Measurements from ENCODE around the gene CNNM3. TPM values are rescaled to one million over a fixed set of nuclear protein-coding genes. Genes with fewer than 3 reads are reported as not detected.

The CNNM3 gene
- total RNA-seq, 1 donor from 2014 or later: 32.6 TPM

DNA sequence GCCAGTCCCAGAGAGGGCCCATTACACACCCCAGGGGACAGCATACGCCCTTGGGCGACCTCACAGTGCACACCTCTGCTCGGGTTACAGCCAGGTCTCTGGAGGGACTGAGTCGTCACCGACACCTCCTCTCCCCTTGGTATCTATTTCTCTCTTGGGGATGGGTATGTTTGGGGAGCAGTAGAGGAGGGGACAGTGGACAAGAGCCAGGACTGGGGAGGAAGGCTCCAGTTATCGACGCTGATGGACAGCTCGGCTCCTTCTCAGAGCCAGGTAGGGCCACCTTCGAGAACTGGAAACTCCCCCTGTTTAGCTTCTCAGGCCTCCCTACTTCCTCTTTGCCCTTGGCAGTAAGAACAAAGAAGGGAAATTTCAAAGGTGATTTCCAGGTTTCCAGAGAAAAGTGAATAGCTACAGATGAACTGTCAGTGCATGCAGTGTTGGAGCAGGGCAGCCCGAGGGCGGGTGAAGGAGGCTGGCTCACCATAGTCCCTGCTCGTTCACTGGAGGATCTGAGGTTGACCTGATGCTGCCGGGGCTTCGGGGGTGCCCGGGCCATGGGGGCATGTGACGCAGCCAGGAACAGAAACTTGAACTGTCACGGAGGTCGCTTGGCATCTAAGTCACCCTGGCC is 58.2 kb downstream of the CNNM3 start:
- TF ChIP-seq, protein P1, sequence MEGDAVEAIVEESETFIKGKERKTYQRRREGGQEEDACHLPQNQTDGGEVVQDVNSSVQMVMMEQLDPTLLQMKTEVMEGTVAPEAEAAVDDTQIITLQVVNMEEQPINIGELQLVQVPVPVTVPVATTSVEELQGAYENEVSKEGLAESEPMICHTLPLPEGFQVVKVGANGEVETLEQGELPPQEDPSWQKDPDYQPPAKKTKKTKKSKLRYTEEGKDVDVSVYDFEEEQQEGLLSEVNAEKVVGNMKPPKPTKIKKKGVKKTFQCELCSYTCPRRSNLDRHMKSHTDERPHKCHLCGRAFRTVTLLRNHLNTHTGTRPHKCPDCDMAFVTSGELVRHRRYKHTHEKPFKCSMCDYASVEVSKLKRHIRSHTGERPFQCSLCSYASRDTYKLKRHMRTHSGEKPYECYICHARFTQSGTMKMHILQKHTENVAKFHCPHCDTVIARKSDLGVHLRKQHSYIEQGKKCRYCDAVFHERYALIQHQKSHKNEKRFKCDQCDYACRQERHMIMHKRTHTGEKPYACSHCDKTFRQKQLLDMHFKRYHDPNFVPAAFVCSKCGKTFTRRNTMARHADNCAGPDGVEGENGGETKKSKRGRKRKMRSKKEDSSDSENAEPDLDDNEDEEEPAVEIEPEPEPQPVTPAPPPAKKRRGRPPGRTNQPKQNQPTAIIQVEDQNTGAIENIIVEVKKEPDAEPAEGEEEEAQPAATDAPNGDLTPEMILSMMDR (conservative IDR thresholded peaks at IDR 0.05): no peak
- Mint-ChIP-seq H3K27ac (ENCODE audit: unreplicated experiment) (peak overlapping the region; percentile 65), H3K27me3 (ENCODE audit: low read depth) (no peaks in the 10 kb centered on the region), H3K4me1 (peaks cover 58% of the 10 kb centered on the region), H3K4me3 (peak overlapping the region; percentile 71), H3K36me3 (ENCODE audit: low read depth) (no peaks in the 10 kb centered on the region), H3K9me3 (no peaks in the 10 kb centered on the region)
- DNase-seq (ENCODE audit: low read depth, low spot score): no peak

DNA sequence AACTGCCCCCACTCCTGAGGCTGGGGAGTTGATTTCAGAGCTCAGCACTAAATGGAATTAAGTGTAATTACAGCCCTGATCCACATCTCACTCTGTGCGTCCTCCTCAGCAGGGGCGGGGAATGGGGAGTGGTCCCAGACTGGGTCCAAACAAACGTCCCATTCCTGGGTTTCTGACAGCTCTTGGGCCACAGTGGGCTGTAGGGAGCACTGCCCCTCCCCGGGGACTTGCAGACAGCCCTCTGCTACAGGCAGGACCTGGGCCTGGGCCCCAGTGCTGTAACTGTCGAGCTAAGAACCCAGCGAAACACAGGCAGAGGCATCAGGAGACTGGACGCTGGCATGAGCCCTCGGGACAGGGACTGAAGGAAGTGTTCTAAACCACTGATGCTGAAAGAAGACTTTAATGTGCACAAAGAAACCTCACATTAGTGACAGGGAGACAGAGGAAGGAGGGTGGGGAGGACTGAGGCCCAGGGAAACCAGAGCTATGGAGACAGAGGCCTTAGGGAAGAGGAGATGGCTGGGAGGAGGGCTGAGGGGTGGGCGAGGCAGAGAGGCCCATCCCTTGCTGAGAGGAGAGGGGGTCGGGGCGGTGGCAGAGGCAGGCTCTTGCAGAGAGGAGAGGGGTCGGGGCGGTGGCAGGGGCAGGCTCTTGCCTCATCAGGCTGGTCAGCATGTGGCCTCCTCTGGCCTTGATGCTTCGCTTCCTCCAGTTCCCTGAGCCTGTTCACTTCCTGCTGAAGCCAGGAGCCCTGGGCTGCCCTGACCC is 59.6 kb downstream of the CNNM3 start:
- Mint-ChIP-seq H3K9me3 (no peaks in the 10 kb centered on the region), H3K27ac (ENCODE audit: unreplicated experiment) (peak overlapping the region; percentile 65), H3K36me3 (ENCODE audit: low read depth) (no peaks in the 10 kb centered on the region), H3K27me3 (ENCODE audit: low read depth) (no peaks in the 10 kb centered on the region), H3K4me3 (peak overlapping the region; percentile 71), H3K4me1 (peaks cover 62% of the 10 kb centered on the region)
- peak; percentile 46 for DNase-seq (ENCODE audit: low read depth, low spot score)
- TF ChIP-seq, protein P1 (conservative IDR thresholded peaks at IDR 0.05): peak; percentile 38

DNA sequence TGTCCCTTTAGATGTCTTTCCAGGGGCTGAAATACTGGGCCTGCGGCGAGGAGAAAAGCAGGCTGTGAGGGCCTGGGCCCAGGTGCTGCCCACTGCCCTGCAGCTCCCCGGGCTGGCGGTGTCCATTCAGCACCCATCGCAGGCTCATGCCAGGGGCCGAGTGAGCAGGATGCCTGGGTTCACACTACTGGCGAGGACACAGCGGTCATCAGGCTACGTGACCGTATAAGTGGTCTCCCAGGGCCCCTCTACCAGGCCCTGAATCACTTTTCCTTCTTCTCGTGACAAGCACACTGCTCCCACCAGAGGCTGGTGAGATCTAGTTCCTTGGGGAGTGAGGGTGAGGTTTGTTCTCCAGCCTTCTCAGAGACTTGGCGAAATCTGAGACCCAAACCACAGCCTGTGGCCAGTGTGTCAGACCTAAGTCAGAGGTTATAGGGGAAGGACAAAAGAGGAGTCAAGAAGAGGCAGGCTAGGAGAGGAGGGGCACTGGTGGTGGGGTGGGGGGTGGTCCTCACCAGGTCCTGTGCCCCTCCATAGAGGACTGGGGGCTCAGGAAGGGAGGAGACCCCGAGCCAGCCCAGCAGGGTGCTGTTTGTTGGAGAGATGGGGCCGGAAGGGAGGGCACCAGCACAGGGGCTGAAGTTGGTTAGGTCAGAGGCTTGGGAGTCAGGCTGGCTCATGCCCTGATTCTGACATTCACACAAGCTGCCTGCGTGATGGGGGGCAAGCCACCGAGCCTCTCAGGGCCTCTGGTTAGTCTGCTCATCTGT is 60.4 kb downstream of the CNNM3 start:
- H3K4me3 Mint-ChIP-seq: peak overlapping the region; percentile 71

DNA sequence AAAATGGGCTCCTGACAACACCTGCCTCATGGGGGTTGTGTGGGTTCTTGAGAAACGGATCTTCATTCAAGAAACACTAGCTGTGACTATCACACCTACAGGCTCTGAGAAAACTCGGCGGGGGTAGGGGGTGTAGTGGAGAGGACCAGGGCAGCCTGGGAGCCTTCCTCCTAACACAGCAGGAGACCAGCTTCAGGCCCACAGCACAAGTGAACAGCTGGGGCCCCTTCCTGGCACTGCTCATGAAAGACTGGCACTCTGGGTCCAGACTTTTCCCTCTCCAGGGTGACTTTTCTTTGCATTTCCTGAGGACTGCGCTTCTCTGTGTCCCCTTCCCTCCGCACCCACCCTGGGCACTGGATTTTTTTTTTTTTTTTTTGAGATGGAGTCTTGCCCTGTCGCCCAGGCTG is 61.0 kb downstream of the CNNM3 start:
- Mint-ChIP-seq H3K4me3 (no peak overlapping the region), H3K27ac (ENCODE audit: unreplicated experiment) (peak overlapping the region; percentile 65), H3K9me3 (no peaks in the 10 kb centered on the region), H3K27me3 (ENCODE audit: low read depth) (no peaks in the 10 kb centered on the region), H3K4me1 (peaks cover 66% of the 10 kb centered on the region), H3K36me3 (ENCODE audit: low read depth) (no peaks in the 10 kb centered on the region)
- DNase-seq (ENCODE audit: low read depth, low spot score): no peak
- TF ChIP-seq, protein P1 (conservative IDR thresholded peaks at IDR 0.05): no peak

More for the DNA sequence above, 60.4 kb downstream of the CNNM3 start:
- Mint-ChIP-seq H3K27ac (ENCODE audit: unreplicated experiment) (peak overlapping the region; percentile 65), H3K36me3 (ENCODE audit: low read depth) (no peaks in the 10 kb centered on the region), H3K27me3 (ENCODE audit: low read depth) (no peaks in the 10 kb centered on the region), H3K4me1 (peaks cover 61% of the 10 kb centered on the region), H3K9me3 (no peaks in the 10 kb centered on the region)
- TF ChIP-seq, protein P1 (conservative IDR thresholded peaks at IDR 0.05): no peak
- no peak for DNase-seq (ENCODE audit: low read depth, low spot score)

DNA sequence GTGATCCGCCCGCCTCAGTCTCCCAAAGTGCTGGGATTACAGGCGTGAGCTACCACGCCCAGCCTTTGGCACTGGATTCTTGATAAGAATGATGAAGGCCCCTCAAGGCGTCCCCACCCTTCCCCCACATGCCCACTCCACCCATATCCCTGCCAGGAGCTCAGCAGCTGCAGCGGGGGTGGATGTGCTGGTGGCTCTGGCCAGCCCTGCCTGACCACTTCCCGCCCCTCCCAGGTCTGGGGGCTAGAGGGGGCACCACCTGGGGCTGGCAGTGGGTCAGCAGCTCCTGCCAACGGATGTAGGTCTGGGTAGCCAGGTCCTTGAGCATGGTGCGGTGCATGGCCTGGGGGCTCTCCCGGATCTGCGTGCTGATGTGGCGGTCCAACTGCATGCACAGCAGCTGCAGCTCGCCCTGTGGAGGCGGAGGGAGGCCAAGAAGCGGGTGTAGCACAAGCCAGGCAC is 61.6 kb downstream of the CNNM3 start:
- peaks cover 67% of the 10 kb centered on the region for H3K4me1 Mint-ChIP-seq
- TF ChIP-seq, protein P1 (conservative IDR thresholded peaks at IDR 0.05): no peak
- H3K27ac Mint-ChIP-seq (ENCODE audit: unreplicated experiment): no peak overlapping the region
- H3K27me3 Mint-ChIP-seq (ENCODE audit: low read depth): no peaks in the 10 kb centered on the region
- H3K36me3 Mint-ChIP-seq (ENCODE audit: low read depth): no peaks in the 10 kb centered on the region
- H3K9me3 Mint-ChIP-seq: no peaks in the 10 kb centered on the region
- no peak for DNase-seq (ENCODE audit: low read depth, low spot score)
- no peak overlapping the region for H3K4me3 Mint-ChIP-seq

Data from neural crest cell (in vitro differentiated cells).